Panc1 (cell line): ENCODE data around the gene TRIM16. TPM values are rescaled to one million over a fixed set of nuclear protein-coding genes. Genes with fewer than 3 reads are reported as not detected.

Source experiments
- ATAC-seq: fragments of 200-7000 bp; cut with Tn5 transposase; 2 replicates; pipeline ENCODE4 v1.9.1; 2020; ENCODE audit warnings: mild to moderate bottlenecking, moderate library complexity
- BruUV-seq: library from RNA; stranded (reverse); fragments of 400-500 nt; replicated peaks from 2 replicates; lab custom pipeline; 2021; lab: Mats Ljungman, UMichigan
- CTCF ChIA-PET: fragments of 300-600 bp; sonication (Branson Sonifier 250); formaldehyde crosslinking; loops from one replicate; lab custom pipeline; 2022; ENCODE audit warnings: antibody characterized with exemption; lab: Charles Lee
- POLR2A ChIA-PET: fragments of 300-600 bp; sonication (Branson Sonifier 250); formaldehyde crosslinking; loops from one replicate; lab custom pipeline; 2022; ENCODE audit warnings: antibody characterized with exemption; lab: Charles Lee
- DNase-seq: peaks from one replicate; pipeline ENCODE4 v3.0.0-alpha.2; 2010; ENCODE audit warnings: low read depth, low spot score
- H3K27ac ChIP-seq: 2 replicates; pipeline ENCODE4 v1.5.1; 2011; ENCODE audit warnings: mild to moderate bottlenecking, low read length, inconsistent platforms
- H3K27me3 ChIP-seq: fragments of 200-500 bp; sonication (Bioruptor generic); 2 replicates; pipeline ENCODE4 v1.6.0; 2014; ENCODE audit warnings: low read length, inconsistent platforms; ENCODE audit not compliant: control insufficient read depth, insufficient read depth
- H3K36me3 ChIP-seq: fragments of 200-500 bp; sonication (Bioruptor generic); 2 replicates; pipeline ENCODE4 v1.5.1; 2014; ENCODE audit warnings: inconsistent platforms, mild to moderate bottlenecking, low read length, moderate library complexity; ENCODE audit not compliant: control insufficient read depth, insufficient read depth
- H3K4me1 ChIP-seq: 2 replicates; pipeline ENCODE4 v1.5.1; 2011; ENCODE audit warnings: inconsistent platforms, mild to moderate bottlenecking, low read length, moderate library complexity; ENCODE audit not compliant: control insufficient read depth, insufficient read depth
- H3K4me3 ChIP-seq, 2 experiments: 2 replicates each; pipeline ENCODE4 v1.5.1; 2011 to 2012; ENCODE audit warnings: low read depth in 2 of 2, low read length in 2 of 2, mild to moderate bottlenecking in 2 of 2, inconsistent platforms in 1 of 2, moderate library complexity in 1 of 2
- H3K9me3 ChIP-seq: fragments of 200-500 bp; sonication (Bioruptor generic); 2 replicates; pipeline ENCODE4 v1.5.1; 2014; ENCODE audit warnings: low read depth, mild to moderate bottlenecking, inconsistent platforms, low read length, moderate library complexity; ENCODE audit not compliant: control insufficient read depth, insufficient read depth
- POLR2AphosphoS5 ChIP-seq: IDR thresholded peaks from 2 replicates; pipeline ENCODE4 v1.6.1; 2012; ENCODE audit warnings: mild to moderate bottlenecking, low read depth, low read length, moderate library complexity
- SIN3A ChIP-seq: IDR thresholded peaks from 2 replicates; pipeline ENCODE4 v1.6.1; 2012; ENCODE audit warnings: low read depth, mild to moderate bottlenecking, low read length, moderate library complexity, borderline replicate concordance; ENCODE audit not compliant: insufficient read depth
- TCF7L2 ChIP-seq: IDR thresholded peaks from 2 replicates; pipeline ENCODE4 v1.6.1; 2011; ENCODE audit warnings: mild to moderate bottlenecking, low read depth, low read length, inconsistent platforms
- in situ Hi-C: cut with HindIII; loops from 2 replicates; pipeline ENCODE4 v1.10.0; 2016; ENCODE audit warnings: low sequenced_read_pairs, low pct_unique_long_range_greater_than_20kb
- intact Hi-C: fragments of 100-400 bp; cut with micrococcal nuclease; formaldehyde crosslinking; loops from one replicate; pipeline ENCODE4 v1.10.0; 2022; ENCODE audit not compliant: unreplicated experiment
- total RNA-seq: library from RNA; stranded (reverse); gene quantifications from one replicate; pipeline ENCODE4 v1.2.1, GENCODE V29; 2021; ENCODE audit not compliant: unreplicated experiment
- TF ChIP-seq, protein P1 (sequence below): fragments of 450-650 bp; IDR thresholded peaks from 2 replicates; pipeline ENCODE4 v1.5.1; 2017; ENCODE audit warnings: mild to moderate bottlenecking
- TF ChIP-seq, protein P2 (sequence below), 2 experiments: IDR thresholded peaks; 2 replicates each; pipeline ENCODE4 v1.6.1; 2011 to 2012; ENCODE audit warnings: low read depth in 2 of 2, control low read depth in 1 of 2, low read length in 1 of 2, mild to moderate bottlenecking in 1 of 2, moderate library complexity in 1 of 2; ENCODE audit not compliant: insufficient read depth in 1 of 2

TRIM16 gene
- total RNA-seq, 1 experiment from 2014 or later = 31.7 TPM

DNA sequence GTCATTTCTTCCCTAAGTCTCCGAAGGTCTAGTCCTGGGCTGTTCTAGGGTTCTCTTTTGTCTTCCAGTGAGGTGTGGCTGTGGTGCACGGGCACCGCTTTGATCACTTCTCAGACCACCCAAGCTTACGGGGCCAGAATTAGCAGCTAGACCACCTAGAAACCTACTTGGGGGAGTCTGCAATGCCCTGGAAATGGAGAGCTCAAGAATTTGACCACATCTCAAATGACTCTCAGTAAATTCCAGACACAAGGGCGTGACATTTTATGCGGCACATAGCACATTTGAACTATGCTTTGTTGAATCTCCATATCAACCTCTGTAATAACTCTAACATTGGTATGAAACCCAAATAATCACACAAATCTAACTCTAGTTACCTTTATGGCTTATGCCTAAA is 24.9 kb downstream of the TRIM16 start:
- ATAC-seq (no peak), DNase-seq (no peak)
- H3K4me3 ChIP-seq = no peak overlapping the region
- H3K27me3 ChIP-seq = no peaks in the 10 kb centered on the region
- TF ChIP-seq TCF7L2 (no peak), SIN3A (no peak), POLR2AphosphoS5 (no peak)
- TF ChIP-seq, protein P1, sequence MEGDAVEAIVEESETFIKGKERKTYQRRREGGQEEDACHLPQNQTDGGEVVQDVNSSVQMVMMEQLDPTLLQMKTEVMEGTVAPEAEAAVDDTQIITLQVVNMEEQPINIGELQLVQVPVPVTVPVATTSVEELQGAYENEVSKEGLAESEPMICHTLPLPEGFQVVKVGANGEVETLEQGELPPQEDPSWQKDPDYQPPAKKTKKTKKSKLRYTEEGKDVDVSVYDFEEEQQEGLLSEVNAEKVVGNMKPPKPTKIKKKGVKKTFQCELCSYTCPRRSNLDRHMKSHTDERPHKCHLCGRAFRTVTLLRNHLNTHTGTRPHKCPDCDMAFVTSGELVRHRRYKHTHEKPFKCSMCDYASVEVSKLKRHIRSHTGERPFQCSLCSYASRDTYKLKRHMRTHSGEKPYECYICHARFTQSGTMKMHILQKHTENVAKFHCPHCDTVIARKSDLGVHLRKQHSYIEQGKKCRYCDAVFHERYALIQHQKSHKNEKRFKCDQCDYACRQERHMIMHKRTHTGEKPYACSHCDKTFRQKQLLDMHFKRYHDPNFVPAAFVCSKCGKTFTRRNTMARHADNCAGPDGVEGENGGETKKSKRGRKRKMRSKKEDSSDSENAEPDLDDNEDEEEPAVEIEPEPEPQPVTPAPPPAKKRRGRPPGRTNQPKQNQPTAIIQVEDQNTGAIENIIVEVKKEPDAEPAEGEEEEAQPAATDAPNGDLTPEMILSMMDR = no peak
- TF ChIP-seq, protein P2, sequence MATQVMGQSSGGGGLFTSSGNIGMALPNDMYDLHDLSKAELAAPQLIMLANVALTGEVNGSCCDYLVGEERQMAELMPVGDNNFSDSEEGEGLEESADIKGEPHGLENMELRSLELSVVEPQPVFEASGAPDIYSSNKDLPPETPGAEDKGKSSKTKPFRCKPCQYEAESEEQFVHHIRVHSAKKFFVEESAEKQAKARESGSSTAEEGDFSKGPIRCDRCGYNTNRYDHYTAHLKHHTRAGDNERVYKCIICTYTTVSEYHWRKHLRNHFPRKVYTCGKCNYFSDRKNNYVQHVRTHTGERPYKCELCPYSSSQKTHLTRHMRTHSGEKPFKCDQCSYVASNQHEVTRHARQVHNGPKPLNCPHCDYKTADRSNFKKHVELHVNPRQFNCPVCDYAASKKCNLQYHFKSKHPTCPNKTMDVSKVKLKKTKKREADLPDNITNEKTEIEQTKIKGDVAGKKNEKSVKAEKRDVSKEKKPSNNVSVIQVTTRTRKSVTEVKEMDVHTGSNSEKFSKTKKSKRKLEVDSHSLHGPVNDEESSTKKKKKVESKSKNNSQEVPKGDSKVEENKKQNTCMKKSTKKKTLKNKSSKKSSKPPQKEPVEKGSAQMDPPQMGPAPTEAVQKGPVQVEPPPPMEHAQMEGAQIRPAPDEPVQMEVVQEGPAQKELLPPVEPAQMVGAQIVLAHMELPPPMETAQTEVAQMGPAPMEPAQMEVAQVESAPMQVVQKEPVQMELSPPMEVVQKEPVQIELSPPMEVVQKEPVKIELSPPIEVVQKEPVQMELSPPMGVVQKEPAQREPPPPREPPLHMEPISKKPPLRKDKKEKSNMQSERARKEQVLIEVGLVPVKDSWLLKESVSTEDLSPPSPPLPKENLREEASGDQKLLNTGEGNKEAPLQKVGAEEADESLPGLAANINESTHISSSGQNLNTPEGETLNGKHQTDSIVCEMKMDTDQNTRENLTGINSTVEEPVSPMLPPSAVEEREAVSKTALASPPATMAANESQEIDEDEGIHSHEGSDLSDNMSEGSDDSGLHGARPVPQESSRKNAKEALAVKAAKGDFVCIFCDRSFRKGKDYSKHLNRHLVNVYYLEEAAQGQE (IDR thresholded peaks at IDR 0.05; ENCODE audit: insufficient read depth in 1 of 2, low read depth in 2 of 2, low read length in 1 of 2) = no peak
- intact Hi-C loops = no loop called here
- H3K27ac ChIP-seq = no peak overlapping the region
- CTCF ChIA-PET = no interaction called here
- in situ Hi-C loops = no loop called here
- peaks cover 2% of the 10 kb centered on the region; the same call in 1 of the 2 replicates for H3K36me3 ChIP-seq
- no TSS peak for BruUV-seq
- H3K9me3 ChIP-seq = no peaks in the 10 kb centered on the region
- H3K4me1 ChIP-seq = no peaks in the 10 kb centered on the region
- POLR2A ChIA-PET = no interaction called here

DNA sequence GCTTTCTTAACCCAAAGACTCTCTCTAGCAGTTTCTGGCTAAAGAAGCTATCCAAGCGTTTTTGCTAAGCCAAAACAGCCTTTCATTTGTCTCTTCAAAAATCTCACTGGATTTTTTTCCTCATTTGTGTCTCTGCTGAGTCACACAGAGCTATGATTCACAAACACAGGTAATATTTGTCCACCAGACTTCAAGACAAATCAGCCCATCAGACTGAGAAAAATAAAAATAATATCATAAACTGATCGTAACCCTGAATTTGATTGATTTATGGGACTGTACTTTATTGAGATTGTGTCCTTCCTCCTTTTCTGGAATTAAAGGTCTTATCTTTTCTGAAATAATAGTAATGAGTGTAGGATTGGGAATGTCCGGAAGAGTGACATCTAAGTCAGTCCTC is 25.8 kb downstream of the TRIM16 start:
- CTCF ChIA-PET = no interaction called here
- POLR2A ChIA-PET = no interaction called here
- DNase-seq = no peak
- ATAC-seq = no peak
- no peak overlapping the region for H3K4me3 ChIP-seq
- BruUV-seq = no TSS peak
- in situ Hi-C loops = no loop called here
- peaks cover 2% of the 10 kb centered on the region; the same call in 1 of the 2 replicates for H3K36me3 ChIP-seq
- intact Hi-C loops = no loop called here
- no peaks in the 10 kb centered on the region for H3K27me3 ChIP-seq
- no peaks in the 10 kb centered on the region for H3K4me1 ChIP-seq
- TF ChIP-seq TCF7L2 (no peak), SIN3A (no peak), POLR2AphosphoS5 (no peak)
- TF ChIP-seq, protein P1 = no peak
- TF ChIP-seq, protein P2 (IDR thresholded peaks at IDR 0.05; ENCODE audit: insufficient read depth in 1 of 2, low read depth in 2 of 2, low read length in 1 of 2) = no peak
- no peaks in the 10 kb centered on the region for H3K9me3 ChIP-seq
- no peak overlapping the region for H3K27ac ChIP-seq
